HG02571 (cell line): ENCODE results near the gene COL23A1.

ENCODE experiments used
- ATAC-seq: cut with Tn5 transposase; IDR thresholded peaks from one replicate; pipeline ENCODE4 v1.9.1; 2021; ENCODE audit warnings: mild to moderate bottlenecking, moderate library complexity; ENCODE audit not compliant: unreplicated experiment

The COL23A1 gene

GRCh38 chr5:178590141-178590923, at the start of gene COL23A1:
Gene COL23A1 (minus strand): TSS chr5:178590393.
- no peak for ATAC-seq

DNA sequence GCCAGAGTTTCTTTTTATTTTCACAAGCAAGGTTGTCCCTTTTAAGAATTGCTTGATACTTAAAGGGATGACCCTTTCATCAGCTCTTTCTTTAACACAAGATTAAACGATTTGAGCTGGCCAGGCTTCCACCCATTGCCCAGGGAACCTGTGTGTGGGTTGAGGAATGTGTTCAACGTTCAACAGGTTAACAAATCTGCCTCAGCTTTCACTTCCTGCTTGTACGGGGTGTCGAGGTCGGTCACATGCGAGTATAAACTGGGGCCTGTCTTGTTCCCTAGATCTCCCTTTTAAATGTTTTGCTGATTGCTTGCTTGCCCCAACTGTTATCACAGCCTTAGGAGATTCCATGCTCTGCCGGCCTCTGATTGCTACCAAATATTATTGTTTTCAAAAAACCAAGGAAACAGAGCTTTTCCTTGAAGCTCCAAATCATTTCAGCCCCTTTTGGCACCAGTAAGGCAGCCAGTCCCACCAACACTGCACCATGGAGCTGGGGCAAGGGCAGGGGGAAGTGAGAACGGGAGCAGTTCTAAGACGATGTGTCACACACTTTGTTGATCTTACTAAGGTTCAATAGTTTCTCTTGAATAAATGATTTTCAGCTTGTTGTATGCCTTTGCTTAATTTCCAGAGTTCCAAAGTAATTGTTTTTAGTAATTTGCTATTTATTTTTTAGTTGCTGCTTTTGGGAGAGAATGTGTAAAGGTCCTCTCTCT, 47.3 kb upstream of the COL23A1 start:
- ATAC-seq = no peak

- ATAC-seq = no peak
Measured at GRCh38 chr5:178632285-178632684, 42.1 kb upstream of the COL23A1 start.

- no peak for ATAC-seq
Measured at GRCh38 chr5:178630951-178631350, 40.8 kb upstream of the COL23A1 start.

DNA sequence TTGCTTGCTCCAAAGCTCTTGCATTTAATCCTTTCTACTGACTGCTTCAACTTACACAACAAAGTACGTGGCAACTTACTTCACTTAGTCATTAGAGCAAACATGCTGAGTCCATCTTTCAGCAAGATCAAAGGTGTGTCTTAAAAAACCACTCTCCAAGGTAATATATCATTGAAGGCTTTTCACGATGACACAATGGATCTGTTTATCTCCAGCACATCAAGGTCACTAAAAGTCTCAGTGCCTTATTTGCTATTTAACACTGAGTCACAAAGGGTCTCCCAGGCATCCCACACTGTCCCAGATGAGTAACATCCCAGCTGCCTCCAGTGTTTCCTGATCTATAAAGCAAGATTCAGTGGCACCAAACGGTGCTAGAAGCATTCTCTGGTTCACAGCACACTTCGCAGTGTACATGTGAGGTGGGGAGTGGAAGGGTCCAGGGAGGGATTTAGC, 40.3 kb upstream of the COL23A1 start:
- no peak for ATAC-seq

DNA sequence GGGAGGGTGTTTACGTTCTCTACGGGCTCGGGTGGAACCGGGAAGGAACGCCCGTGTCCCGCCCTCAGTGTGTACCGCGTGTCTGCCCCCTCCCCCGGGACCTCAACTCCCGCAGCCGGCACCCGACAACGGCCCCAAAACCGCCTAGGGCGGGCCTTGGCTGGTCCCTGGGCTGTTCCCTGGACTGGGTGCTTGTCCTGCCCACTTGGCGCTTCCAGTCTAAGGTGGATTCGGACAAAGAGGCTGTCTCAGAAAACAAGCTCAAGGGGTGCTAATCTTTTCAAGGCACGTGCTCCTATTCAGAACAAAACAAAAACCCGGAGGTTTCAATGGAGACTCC, 37.0 kb upstream of the COL23A1 start:
- ATAC-seq = no peak

DNA sequence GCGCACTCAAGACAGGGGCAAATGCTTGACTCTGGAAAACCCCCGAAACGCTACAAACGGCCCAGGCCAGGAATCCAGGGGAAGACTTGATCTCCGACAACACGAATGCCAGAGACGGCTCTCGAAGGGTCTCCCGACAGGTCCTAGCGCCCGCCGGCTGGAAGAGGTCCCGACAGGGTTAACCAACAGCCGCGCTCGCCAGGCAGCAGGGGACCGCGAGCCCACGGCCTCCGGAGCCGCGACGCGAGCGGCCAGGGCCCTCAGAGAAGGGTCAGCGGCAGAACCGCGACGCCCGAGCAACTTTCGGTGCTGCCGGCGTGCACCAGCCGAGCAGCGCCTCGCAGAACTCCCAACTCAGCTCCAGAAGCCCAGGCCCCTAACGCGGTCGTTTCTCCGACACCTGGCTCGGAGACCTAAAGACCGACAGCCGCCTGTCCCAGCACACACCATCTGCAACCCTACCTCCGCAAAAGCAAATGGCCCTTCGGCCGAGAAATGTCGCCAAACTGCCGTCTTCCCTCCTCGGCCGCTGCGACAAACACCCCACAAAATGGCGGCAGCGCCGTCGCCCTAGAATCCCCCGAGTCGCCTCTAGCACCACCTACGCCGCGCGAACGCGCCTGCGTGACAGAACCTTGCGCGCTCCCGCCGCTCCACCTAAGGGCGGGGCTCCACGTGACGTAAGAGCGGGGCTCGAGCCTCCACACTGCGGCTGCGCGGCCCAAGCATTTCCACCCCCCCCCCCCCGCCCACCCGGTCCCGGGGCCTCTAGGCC, 36.5 kb upstream of the COL23A1 start, which contains the start of gene CLK4:
TSS of gene CLK4 (minus strand) at position 567 of the 775 bp plus-strand sequence. CDS start 3,634 bp downstream, outside the sequence.
- peak; percentile 86 for ATAC-seq

DNA sequence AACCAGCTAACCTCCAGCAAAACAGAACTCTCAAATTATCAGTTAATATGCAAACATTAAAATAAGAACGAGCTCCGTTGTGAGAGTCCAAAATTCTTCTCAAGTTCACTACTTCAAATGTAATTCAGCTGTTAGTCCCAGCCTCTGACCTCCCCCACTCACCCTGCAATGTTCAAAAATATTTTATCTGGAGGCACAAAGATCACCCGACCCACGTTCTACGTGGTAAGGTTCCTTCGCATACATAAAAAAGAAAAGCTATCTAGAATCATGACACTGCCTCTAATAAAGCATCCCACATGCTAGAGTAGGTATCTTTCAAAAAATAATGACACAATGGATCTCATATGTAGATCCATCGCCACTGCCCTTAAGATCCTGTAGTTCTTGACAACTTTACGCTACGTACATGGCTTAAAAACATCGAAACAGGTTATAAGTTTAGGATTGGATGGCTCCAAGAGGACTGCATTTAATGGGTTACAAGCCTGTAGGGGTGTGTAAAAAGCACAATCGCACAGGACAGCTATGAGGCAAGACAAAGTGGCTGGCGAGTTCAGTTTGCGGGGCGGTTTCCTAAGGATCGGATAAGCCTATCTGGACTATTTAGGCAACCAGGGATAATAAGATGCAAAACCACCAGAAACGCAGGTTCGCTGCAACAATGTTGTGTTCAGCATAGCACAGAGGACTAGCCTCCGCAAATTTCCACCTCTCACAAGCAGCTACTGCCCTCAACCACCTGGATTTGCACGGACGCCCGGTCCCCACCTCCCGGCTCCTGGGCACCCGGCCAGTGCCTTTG, 35.7 kb upstream of the COL23A1 start:
- ATAC-seq = peak; percentile 0

GRCh38 chr5:178624631-178625546, 34.7 kb upstream of the COL23A1 start:
- no peak for ATAC-seq

- no peak for ATAC-seq
Measured at GRCh38 chr5:178622679-178623247, 32.6 kb upstream of the COL23A1 start.

DNA sequence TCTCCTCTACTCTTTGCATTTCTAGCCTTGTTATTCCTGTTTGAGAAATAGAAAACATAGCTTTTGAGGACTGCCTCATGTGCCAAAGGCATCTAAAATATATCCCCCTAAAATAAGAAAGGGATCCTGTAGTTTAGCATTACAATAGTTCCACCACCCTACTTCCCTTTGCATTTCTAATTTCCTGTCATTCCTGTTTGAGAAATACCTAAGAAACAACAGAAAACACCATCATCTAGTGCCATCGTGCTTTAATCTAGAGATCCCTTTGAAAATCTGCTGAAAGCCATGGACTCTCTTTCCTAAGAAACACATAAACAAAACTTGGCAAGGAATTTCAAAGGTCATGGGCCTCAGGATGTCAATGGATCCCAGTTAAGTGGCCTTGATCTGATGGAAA, 29.2 kb upstream of the COL23A1 start:
- no peak for ATAC-seq

GRCh38 chr5:178612299-178612698, 22.1 kb upstream of the COL23A1 start:
- ATAC-seq = no peak

DNA sequence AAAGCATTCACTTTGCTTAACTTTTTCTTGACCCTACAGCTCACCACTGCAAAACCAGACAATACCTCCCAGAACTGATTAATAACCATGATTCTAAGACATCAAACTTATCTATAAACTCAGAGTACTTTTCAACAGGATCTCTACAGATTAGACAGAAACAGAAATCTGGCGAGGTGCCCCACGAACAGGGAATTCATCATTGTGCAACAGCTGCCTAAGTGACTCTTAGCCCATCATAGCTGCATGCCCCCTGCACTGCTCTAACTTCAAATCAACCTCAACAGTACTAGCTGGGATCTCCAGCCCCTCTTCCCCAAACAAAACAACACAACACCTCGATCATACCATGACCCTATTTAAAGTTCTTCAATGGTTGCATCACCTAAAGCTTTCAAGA, 16.1 kb upstream of the COL23A1 start:
- ATAC-seq = no peak

DNA sequence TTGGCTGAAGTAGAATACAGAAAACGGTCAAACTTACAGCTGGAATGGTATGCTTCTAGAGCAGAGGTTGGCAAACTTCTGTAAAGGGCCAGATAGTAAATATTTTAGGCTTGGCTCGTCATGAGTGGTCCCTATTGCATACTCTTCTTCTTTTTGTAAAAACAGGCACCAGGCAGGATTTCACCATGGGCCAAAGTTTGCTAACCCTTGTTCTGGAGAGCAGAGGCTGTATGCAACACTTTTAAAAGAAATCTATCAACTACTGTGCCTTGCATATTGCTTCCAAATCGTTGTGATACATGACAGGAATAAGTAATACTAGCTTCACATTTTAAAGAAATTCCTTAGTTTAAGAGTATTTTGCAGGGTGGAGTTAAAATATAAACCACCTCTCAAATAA, 15.6 kb upstream of the COL23A1 start:
- no peak for ATAC-seq

- ATAC-seq = no peak
Measured at GRCh38 chr5:178602752-178603151, 12.6 kb upstream of the COL23A1 start.

- ATAC-seq = no peak
Measured at GRCh38 chr5:178595750-178596149, 5.6 kb upstream of the COL23A1 start.

DNA sequence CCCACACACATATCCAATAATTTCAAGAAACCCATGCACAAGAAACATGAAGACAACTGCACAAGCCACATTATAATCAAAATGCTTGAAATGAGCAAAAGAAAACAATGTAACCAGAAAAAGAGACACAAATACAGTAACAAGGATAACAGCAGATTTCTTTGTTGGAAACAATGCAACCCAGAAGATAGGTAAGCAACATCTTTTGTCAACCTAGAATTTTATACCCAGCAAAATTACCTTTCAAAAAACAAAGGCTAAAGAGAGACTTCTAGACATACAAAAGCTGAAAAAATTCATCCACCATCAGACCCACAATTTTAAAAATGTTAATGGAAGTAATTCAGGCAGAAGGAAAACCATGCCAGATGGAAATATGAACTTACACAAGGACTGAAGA, 5.0 kb upstream of the COL23A1 start:
- ATAC-seq = no peak

GRCh38 chr5:178590924-178591423, 781 bp upstream of the COL23A1 start:
- ATAC-seq = no peak
